Retinal pigment epithelial cell (primary cell): ENCODE results near the gene CLSTN2.

ENCODE experiments used
- DNase-seq: peaks from one replicate; pipeline ENCODE4 v3.0.0-alpha.2; 2010; ENCODE audit warnings: low read depth
- H3K4me3 ChIP-seq: 2 replicates; pipeline ENCODE4 v1.5.1; 2011; ENCODE audit warnings: mild to moderate bottlenecking, low read length, control low read depth, moderate library complexity
- CTCF ChIP-seq: conservative IDR thresholded peaks from 2 replicates; pipeline ENCODE4 v1.5.1; 2011; ENCODE audit warnings: low read depth, low read length, control low read depth, inconsistent platforms

CLSTN2 gene

GRCh38 chr3:140303875-140304274 lies 368.9 kb downstream of the CLSTN2 start:
- TF ChIP-seq CTCF, result no peak
- no peak for DNase-seq

DNA sequence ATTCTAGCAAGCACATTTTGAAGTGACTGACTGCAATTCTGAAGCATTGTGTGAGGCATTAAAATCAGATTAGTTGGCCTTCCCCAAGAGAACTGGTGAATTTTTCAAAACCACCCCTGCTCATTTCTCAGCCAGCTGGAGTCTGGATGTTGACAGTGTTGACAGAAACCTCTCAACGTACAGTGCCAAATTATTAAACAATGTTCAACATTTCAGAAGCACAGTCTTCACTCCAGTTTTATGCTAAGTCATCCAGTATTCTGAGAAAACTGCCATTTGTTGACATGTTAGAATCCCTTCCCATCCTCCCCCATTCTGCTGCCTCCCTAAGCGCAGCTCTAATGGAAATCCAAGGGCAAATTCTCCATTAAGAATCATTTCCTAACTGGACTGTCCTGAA lies 373.6 kb downstream of the CLSTN2 start:
- no peak for DNase-seq
- no peak overlapping the region for H3K4me3 ChIP-seq
- no peak for TF ChIP-seq CTCF

More at GRCh38 chr3:140303875-140304274, 368.9 kb downstream of the CLSTN2 start:
- H3K4me3 ChIP-seq, result no peak overlapping the region

DNA sequence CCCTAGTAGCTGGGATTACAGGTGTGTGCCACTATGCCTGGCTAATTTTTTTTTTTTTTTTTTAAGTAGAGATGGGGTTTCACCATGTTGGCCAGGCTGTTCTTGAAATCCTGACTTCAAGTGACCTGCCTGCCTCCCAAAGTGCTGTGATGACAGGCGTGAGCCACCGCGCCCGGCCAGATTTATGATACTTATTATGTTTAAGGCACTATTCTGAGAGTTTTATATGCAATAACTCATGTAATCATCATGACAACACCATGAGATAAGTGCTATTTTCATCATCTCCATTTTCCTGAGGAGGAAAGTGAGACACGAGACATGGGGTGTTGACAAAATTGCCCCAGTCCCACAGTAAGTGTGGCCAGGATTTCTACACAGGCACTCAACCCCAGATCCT lies 376.4 kb downstream of the CLSTN2 start:
- H3K4me3 ChIP-seq, result no peak overlapping the region
- no peak for DNase-seq
- TF ChIP-seq CTCF, result no peak

GRCh38 chr3:140315955-140316354 lies 381.0 kb downstream of the CLSTN2 start:
- DNase-seq, result no peak
- TF ChIP-seq CTCF, result no peak
- no peak overlapping the region for H3K4me3 ChIP-seq

DNA sequence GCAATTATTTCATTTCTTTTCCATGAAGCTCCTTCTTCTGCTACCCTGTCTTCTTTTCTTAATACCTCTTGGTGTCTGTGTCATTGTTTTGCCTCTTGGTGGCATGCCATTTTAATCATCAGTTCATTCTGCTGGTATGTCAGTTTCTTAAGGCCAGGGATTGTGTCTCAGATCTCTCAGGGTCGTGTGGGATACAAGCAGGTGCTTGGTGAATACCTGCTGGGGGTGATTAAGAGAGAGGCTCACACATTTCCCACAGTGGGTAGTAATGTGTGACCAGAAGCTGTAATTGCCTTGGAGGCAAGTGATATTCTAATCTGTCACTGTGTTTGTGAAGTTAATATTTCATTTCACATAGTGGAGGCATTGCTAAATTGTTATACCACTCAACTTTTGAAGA lies 381.5 kb downstream of the CLSTN2 start:
- no peak for TF ChIP-seq CTCF
- DNase-seq, result no peak

DNA sequence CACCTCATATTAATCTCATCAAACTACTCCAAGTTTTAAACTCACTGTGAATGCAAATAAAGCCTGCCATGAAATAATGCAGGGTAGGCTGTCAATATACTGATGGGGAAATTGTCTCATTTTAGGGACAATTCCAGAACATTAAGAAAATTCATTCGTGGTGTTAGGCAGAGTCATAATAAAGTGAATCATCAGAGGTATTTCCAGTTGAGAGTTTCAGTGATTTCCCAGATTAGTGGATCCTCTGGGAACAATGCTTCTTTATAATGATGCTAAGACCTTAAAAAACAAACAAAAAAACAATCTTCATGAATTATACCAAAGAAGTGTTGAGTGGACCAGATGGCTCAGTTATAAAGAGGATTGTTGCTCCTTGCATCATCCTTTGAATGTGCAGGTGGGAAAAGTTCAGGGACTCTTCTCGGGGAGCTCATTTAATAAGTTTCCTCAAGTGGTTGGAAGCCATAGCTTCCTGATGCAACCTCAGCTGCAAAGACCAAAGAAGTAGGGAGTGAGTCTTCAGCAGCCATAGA lies 381.9 kb downstream of the CLSTN2 start:
- DNase-seq, result no peak
- H3K4me3 ChIP-seq, result no peak overlapping the region
- no peak for TF ChIP-seq CTCF

More for the DNA sequence above, 381.5 kb downstream of the CLSTN2 start:
- H3K4me3 ChIP-seq, result no peak overlapping the region

GRCh38 chr3:140319739-140320138 lies 384.8 kb downstream of the CLSTN2 start:
- DNase-seq, result no peak
- TF ChIP-seq CTCF, result no peak
- H3K4me3 ChIP-seq, result no peak overlapping the region
